Motor neuron (in vitro differentiated cells): ENCODE results near the gene HECTD4. TPM values are rescaled to one million over a fixed set of nuclear protein-coding genes. Genes with fewer than 3 reads are reported as not detected.
"Not testable (repeated sequence)": the region's sequence is repeated elsewhere in the genome, so short reads cannot be mapped to it uniquely, and the experiment has no call there.

Source experiments
- ATAC-seq, 8 experiments: fragments of 200-7000 bp; cut with Tn5 transposase; replicated peaks in 6 of 8; 2 replicates each; pipeline ENCODE4 v1.8.0; 2021; ENCODE audit warnings: mild to moderate bottlenecking in 8 of 8, moderate library complexity in 8 of 8
- H3K27ac ChIP-seq, 2 donors: fragments of 250-450 bp; sonication (Bioruptor Pico); 2 replicates each; pipeline ENCODE4 v1.9.0; 2021; ENCODE audit warnings: antibody characterized with exemption in 2 of 2, mild to moderate bottlenecking in 2 of 2, moderate library complexity in 1 of 2
- H3K4me1 ChIP-seq, 2 donors: fragments of 250-450 bp; sonication (Bioruptor Pico); replicated peaks in 1 of 2; 2 replicates each; pipeline ENCODE4 v1.6.1; 2021; ENCODE audit warnings: antibody characterized with exemption in 2 of 2, mild to moderate bottlenecking in 2 of 2, moderate library complexity in 1 of 2
- H3K4me3 ChIP-seq, 5 donors: fragments of 250-450 bp; sonication (Bioruptor Pico); 2 replicates each; pipeline ENCODE4 v1.9.0; 2021; ENCODE audit warnings: antibody characterized with exemption in 5 of 5, mild to moderate bottlenecking in 5 of 5, moderate library complexity in 4 of 5
- WGBS, 10 experiments: fragments of 450-650 bp; shearing (Covaris generic); methylation state at CpG; one replicate each; pipeline ENCODE4 v1.0.0; 2022; 5-methylcytosine and 5-hydroxymethylcytosine counted together
- in situ Hi-C, 9 experiments: fragments of 400-800 bp; cut with MboI; loops; one replicate each; pipeline ENCODE4 v1.15.0; 2021; ENCODE audit warnings: low sequenced_read_pairs in 9 of 9, low pct_unique_long_range_greater_than_20kb in 2 of 9; ENCODE audit not compliant: unreplicated experiment in 9 of 9
- total RNA-seq, 8 experiments: library from RNA; unstranded; fragments of 300-600 nt; gene quantifications; 2 replicates each; pipeline versions ENCODE4 v1.2.3 to v1.2.4, GENCODE V29; 2022

Gene HECTD4
- total RNA-seq, 8 experiments from 2014 or later = 15.2 to 80.4 (median 40.3) TPM

DNA sequence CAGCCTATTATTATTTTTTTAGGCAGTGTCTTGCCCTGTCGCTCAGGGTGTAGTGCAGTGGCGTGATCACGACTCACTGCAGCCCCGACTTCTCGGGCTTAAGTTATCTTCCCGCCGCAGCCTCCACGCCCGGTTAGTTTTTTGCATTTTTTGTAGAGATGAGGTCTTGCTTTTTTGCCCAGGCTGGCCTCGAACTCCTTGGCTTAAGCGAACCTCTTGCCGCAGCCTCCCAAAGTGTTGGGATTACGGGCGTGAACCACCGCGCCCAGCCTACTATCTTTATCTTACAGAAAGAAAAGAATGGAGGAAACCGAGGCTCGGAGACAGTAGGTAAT, 36.0 kb upstream of the HECTD4 start:
- peak in 3 of 8 experiments; percentile 2 to 34 (median 23) for ATAC-seq
- H3K4me3 ChIP-seq = peak overlapping the region; percentile 91 to 100 (median 95)
- in situ Hi-C loops = no loop called here
- peak overlapping the region; percentile 84 to 94 for H3K27ac ChIP-seq
- 0 to 9% (median 2%) methylated on average over 4 to 14 of the region's 18 CpGs; no CpG with 5 or more reads in 4 of the 10 experiments for WGBS, 10 experiments
- H3K4me1 ChIP-seq = peaks cover 10 to 18% of the 10 kb centered on the region in 2 donors

DNA sequence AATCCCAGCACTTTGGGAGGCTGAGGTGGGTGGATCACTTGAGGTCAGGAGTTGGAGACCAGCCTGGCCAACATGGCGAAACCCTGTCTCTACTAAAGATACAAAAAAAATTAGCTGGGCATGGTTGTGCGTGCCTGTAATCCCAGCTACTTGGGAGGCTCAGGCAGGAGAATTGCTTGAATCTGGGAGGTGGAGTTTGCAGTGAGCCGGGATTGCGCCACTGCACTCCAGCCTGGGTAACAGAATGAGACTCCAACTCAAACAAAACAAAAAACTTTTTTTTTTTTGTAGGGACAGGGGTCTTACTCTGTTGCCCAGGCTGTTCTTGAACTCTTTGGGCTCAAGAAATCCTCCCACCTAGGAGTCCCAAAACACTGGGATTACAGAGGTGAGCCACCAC, 33.2 kb upstream of the HECTD4 start:
- H3K27ac ChIP-seq, H3K4me3 ChIP-seq, in situ Hi-C loops, ATAC-seq: not testable (repeated sequence)
- H3K4me1 ChIP-seq = peaks cover 7 to 11% of the 10 kb centered on the region in 2 donors
- 57 to 100% (median 83%) methylated on average over 1 to 2 of the region's 4 CpGs; no CpG with 5 or more reads in 6 of the 10 experiments for WGBS, 10 experiments

DNA sequence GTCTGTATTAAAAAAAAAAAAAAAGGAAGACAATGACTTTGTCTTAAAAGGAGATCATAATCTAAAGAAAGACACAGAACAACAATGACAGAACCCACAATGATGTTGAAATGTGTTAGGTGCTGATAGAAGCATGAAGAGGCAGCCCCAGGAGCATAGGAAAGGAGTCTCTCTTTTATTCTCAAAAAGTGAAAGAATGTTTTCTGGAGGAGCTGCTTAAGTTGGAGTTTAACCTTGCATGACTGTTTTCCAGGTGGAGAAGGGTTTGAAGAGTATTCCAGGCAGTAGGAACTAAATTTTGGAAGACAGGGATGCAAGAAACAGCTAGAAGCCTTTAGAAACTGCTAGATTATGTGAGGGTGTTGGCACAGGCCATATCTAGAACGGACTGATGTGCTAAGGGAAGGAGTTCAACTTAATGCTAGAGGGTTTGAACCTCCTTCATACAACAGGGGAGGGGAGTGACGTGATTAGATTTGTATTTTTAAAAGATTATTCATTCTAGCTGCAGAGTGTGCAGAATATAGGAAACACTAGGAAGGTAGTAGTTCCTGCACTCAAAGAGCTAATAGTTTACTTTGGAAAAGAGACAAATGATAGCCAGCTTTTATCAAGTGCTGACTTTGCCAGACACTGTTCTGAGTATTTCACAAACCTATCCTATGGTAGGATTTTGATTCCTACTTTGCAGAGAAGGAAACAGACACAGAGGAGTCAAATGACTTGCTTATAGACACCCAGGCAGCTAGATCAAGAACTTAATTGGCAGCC, 31.8 kb upstream of the HECTD4 start:
- Histone ChIP-seq H3K4me1 (peaks cover 0 to 2% of the 10 kb centered on the region in 2 donors), H3K27ac (no peak overlapping the region), H3K4me3 (no peak overlapping the region)
- in situ Hi-C loops = no loop called here
- ATAC-seq = no peak
- WGBS, 10 experiments = 0 to 54% (median 39%) methylated on average over 1 to 2 of the region's 2 CpGs; no CpG with 5 or more reads in 1 of the 10 experiments

DNA sequence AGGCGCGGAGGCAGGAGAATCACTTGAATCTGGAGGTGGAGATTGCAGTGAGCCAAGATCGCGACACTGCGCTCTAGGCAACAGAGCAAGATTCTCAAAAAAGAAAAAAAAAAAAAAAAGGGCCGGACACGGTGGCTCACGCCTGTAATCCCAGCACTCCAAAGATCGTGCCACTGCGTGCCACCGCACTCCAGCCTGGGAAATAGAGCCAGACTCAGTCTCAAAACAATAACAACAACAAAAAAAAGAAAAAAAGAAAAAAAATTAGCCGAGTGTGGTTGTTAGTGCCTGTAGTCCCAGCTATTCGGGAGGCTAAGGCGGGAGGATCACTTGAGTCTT, 27.6 kb upstream of the HECTD4 start:
- 76 to 100% (median 93%) methylated on average over 2 to 12 of the region's 14 CpGs; no CpG with 5 or more reads in 1 of the 10 experiments for WGBS, 10 experiments
- Histone ChIP-seq H3K4me1 (peaks cover 11 to 18% of the 10 kb centered on the region in 2 donors), H3K27ac (no peak overlapping the region), H3K4me3 (peak overlapping the region in 1 of 5 donors; percentile 97)
- no peak for ATAC-seq
- in situ Hi-C loops = no loop called here

DNA sequence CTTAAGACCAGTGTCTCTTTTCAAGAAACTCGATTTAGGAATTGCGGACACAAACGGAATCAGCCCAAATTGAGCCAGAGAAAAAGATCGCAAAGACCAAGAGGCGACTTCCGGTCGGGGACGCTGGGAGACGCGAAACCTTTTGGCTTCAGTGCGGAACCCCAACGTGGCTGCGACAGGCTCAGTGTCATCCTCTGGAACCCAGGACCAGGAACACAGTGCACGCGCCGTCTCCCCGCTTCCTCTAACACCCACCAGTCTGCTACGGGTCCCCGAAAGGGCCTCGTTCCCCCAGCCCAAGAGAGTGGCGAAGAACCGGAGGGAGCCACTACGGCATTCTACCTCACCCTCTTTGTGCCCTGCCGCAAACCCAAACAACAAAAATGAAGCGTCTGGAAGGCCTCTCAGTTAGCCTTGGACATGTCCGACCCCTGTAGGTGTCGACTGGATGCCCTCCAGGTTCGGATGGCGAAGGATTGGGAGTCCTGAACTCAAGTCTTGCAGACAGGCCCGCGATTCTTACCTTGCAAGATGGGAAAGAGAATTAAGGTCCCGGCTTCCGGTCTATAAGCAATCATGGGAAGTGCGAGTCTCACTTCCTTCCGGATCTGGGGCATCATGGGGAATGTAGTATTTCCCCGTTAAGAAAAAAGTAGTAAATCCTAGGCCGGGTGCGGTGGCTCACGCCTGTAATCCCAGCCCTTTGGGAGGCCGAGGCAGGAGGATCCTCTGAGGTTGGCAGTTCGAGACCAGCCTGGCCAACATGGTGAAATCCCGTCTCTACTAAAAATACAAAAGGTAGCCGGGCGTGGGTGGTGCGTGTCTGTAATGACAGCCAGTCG, 27.1 kb upstream of the HECTD4 start, which contains the start of gene RPL6:
TSS of gene RPL6 (minus strand) at position 542 of the 842 bp plus-strand sequence. CDS start 949 bp downstream, outside the sequence.
- ATAC-seq = peak; percentile 91 to 97 (median 96)

DNA sequence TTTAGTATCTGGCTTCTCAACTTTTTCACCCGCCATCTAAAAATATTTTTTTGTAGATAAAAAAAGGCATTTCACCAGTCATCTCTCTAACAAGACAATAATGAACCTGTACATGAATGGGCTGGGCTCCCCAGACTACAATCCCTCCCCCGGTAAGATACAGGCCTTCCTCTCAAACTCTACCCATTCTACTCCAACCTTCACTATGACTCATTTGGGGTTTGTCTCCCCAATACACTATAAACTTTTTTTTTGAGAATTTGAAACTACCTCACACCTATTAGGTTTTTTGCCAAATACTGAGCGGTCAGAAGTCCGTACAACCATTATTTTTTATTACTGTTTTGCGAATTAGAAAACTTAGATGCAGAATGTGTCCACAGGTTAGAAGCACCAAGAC, 26.4 kb upstream of the HECTD4 start:
- Histone ChIP-seq H3K27ac (peak overlapping the region; percentile 92 to 93), H3K4me1 (peaks cover 11 to 18% of the 10 kb centered on the region in 2 donors), H3K4me3 (peak overlapping the region; percentile 55 to 97 (median 72))
- WGBS, 10 experiments = 0 to 10% (median 0%) methylated on average over 1 to 5 of the region's 5 CpGs; no CpG with 5 or more reads in 1 of the 10 experiments
- in situ Hi-C loops = no loop called here
- ATAC-seq = peak in 1 of 8 experiments; percentile 3

More for the DNA sequence above, 27.1 kb upstream of the HECTD4 start, which contains the start of gene RPL6:
- Histone ChIP-seq H3K4me3 (peak within 1 kb of the TSS; percentile 55 to 97 (median 72)), H3K4me1 (peaks cover 11 to 18% of the 10 kb centered on the region in 2 donors), H3K27ac (peak within 1 kb of the TSS; percentile 92 to 93)
- in situ Hi-C loops = no loop called here
- WGBS, 10 experiments = 0 to 96% (median 7%) methylated on average over 3 to 39 of the region's 46 CpGs

DNA sequence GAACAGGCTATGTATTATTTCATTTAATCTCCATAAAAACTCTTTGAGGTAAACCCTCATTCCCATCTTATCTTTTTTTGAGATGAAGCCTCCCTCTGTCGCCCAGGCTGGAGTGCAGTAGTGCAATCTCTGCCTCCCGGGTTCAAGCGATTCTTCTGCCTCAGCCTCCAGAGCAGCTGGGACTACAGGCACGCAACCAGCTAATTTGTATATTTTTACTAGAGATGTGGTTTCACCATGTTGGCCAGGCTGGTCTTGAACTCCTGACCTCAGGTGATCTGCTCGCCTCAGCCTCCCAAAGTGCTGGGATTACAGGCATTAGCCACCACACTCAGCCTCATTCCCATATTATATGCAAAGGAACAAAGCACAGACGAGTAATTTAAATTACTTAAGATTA, 25.5 kb upstream of the HECTD4 start:
- H3K27ac ChIP-seq, ATAC-seq, in situ Hi-C loops: not testable (repeated sequence)
- 47 to 100% (median 87%) methylated on average over 1 to 5 of the region's 6 CpGs; no CpG with 5 or more reads in 3 of the 10 experiments for WGBS, 10 experiments
- peaks cover 11 to 18% of the 10 kb centered on the region in 2 donors for H3K4me1 ChIP-seq
- peak overlapping the region in 2 of 5 donors; percentile 55 to 90 for H3K4me3 ChIP-seq

DNA sequence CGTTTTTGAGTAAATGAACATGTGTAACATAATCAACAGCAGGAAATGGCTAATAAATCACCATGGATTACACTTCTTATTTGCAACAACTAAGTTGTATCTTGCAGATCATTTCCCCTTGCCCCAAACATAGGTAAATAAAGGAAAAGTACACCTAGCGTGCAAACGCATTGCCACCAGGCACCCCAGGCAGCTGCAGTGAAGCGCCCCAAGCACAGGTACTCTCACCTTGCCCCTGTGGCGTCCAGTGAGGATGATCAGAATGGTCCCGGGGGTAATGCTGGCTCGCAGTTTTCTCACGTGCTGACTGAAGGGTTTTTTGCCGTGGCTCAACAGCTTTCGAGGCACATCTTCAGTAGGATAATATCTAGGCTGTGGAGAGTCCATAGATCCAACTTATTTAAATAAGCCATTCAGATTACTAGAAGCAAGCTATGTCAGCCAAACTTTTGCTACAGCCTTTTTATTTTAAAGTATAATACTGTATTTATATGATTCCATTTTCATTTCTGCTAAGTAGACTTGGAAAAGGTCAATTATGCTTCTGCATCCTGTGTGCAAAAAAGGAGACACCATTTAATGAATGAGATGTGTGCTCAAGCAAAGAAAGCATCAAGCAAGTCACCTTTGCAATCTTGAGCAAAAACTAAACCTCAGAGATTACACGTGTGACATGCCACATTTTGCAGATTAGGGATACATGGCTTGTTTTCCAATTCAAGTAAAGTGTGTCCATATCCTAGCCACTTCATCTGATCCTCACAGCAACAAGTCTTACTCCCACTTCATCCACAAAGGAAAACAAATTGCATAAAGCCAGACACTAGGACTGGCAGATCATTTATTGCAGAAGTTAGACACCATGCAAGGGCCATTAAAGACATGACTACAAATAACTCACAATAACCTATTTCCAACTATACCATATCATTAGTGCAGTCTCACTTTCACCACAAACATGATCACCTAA, 24.6 kb upstream of the HECTD4 start:
- H3K27ac ChIP-seq = no peak overlapping the region
- no peak for ATAC-seq
- no peak overlapping the region for H3K4me3 ChIP-seq
- in situ Hi-C loops = no loop called here
- WGBS, 10 experiments = 20 to 89% (median 67%) methylated on average over 1 to 5 of the region's 11 CpGs; no CpG with 5 or more reads in 3 of the 10 experiments
- peaks cover 11 to 18% of the 10 kb centered on the region in 2 donors for H3K4me1 ChIP-seq

DNA sequence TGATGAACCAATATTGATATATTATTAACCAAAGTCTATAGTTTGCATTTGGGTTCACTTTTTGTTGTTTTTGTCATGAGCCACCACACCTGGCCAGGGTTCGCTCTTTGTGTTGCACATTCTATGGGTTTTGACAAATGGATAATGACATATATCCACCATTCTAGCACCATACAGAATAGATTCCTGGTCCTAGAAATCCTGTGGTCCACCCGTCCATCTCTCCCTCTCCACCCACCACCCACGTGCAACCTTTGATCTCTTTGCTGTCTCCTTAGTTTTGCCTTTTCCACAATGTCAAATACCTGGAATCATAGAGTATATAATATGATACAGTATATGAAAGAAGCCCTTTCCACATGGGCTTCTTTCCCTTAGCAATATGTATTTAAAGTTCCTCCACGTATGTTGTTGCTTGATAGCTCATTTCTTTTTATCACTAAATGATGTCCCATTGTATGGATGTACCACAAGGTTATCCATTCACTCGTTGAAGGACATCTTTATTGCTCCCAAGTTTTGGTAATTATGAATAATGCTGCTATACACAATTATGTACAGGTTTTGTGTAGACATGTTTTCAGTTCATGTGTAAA, 19.8 kb upstream of the HECTD4 start:
- Histone ChIP-seq H3K27ac (no peak overlapping the region), H3K4me3 (no peak overlapping the region), H3K4me1 (peaks cover 0 to 1% of the 10 kb centered on the region in 2 donors)
- 19 to 91% (median 66%) methylated on average over 3 to 4 of the region's 5 CpGs; no CpG with 5 or more reads in 1 of the 10 experiments for WGBS, 10 experiments
- in situ Hi-C loops = no loop called here
- peak in 2 of 8 experiments; percentile 6 to 42 for ATAC-seq

DNA sequence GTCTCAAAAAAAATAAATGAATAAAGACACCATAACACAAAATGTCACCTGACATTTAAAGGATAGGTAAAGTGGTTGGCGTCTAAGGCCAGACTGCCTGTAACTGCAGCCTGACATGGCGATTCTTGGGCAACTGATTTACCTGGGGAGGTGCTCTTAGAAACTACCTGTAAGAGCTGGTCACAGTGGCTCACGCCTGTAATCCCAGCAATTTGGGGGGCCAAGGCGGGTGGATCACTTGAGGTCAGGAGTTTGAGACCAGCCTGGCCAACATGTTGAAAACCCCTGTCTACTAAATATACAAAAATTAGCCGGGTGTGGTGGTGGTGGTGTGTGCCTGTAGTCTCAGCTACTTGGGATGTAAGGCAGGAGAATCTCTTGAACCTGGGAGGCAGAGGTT, 18.8 kb upstream of the HECTD4 start:
- no peak overlapping the region for H3K27ac ChIP-seq
- H3K4me3 ChIP-seq = no peak overlapping the region
- no peaks in the 10 kb centered on the region for H3K4me1 ChIP-seq
- peak in 1 of 8 experiments; percentile 7 for ATAC-seq
- WGBS, 10 experiments = 60 to 92% (median 82%) methylated on average over 1 to 5 of the region's 5 CpGs; no CpG with 5 or more reads in 2 of the 10 experiments
- in situ Hi-C loops = no loop called here

DNA sequence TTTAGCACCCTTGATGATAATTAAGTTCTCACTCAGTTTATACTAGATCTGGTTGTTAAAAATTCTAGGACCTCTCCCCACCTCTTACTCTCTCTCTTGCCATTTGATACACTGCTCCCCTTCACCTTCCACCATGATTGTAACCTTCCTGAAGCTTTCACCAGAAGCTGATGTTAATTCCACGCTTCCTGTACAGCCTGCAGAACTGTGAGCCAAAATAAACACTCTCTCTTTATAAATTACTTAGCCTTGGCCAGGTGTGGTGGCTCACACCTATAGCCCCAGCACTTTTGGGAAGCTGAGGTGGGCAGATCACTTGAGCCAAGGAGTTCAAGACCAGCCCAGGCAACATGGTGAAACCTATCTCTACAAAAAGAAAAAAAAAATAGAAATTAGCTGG, 11.1 kb upstream of the HECTD4 start:
- ATAC-seq = no peak
- Histone ChIP-seq H3K4me1 (no peaks in the 10 kb centered on the region), H3K27ac (no peak overlapping the region), H3K4me3 (no peak overlapping the region)
- in situ Hi-C loops = loop anchor here in 3 of 9 experiments (25.0 kb wide), 2 partner anchors 106 to 131 kb away; no protein-coding TSS in a partner anchor
- WGBS, 10 experiments = 40 to 100% (median 95%) methylated on average over 1 of the region's 1 CpG; no CpG with 5 or more reads in 4 of the 10 experiments
